ENCODE measurements around the gene ZFYVE28.
A peak's percentile ranks its signal among the peaks of the same experiment; 100 is the strongest.

Gene ZFYVE28

GRCh38 chr4:2268357-2269205 is 149.9 kb downstream of the ZFYVE28 start:
- DNase-seq, result no peak

GRCh38 chr4:2267841-2268240 is 150.6 kb downstream of the ZFYVE28 start:
- DNase-seq, result no peak

GRCh38 chr4:2267320-2267811 is 151.1 kb downstream of the ZFYVE28 start:
- DNase-seq, result no peak

GRCh38 chr4:2266821-2267220 is 151.6 kb downstream of the ZFYVE28 start:
- DNase-seq, result no peak

GRCh38 chr4:2266181-2266580 is 152.3 kb downstream of the ZFYVE28 start:
- no peak for DNase-seq

- DNase-seq, result no peak
These were observed 153.0 kb downstream of the ZFYVE28 start for GRCh38 chr4:2265113-2266110.

- DNase-seq, result no peak
These were observed 153.9 kb downstream of the ZFYVE28 start for GRCh38 chr4:2264481-2265041.

- DNase-seq, result no peak
These were observed 154.5 kb downstream of the ZFYVE28 start for GRCh38 chr4:2263926-2264321.

GRCh38 chr4:2262944-2263250 is 155.5 kb downstream of the ZFYVE28 start:
- DNase-seq, result no peak

- DNase-seq, result peak; percentile 100
These were observed 156.1 kb downstream of the ZFYVE28 start for GRCh38 chr4:2262145-2262943.

- DNase-seq, result no peak
These were observed 156.6 kb downstream of the ZFYVE28 start, which contains the start of gene MXD4 for GRCh38 chr4:2261853-2262144. TSS of gene MXD4 (minus strand) at chr4:2262109. CDS start at chr4:2261980, 129 bp downstream.

GRCh38 chr4:2261110-2261852 is 157.2 kb downstream of the ZFYVE28 start:
- peak; percentile 39 for DNase-seq

GRCh38 chr4:2260344-2261109 is 157.9 kb downstream of the ZFYVE28 start:
- DNase-seq, result no peak

- no peak for DNase-seq
These were observed 158.7 kb downstream of the ZFYVE28 start for GRCh38 chr4:2259541-2260343.

GRCh38 chr4:2259036-2259540 is 159.4 kb downstream of the ZFYVE28 start:
- no peak for DNase-seq

GRCh38 chr4:2258091-2259035 is 160.1 kb downstream of the ZFYVE28 start:
- DNase-seq, result no peak

GRCh38 chr4:2257361-2258081 is 160.9 kb downstream of the ZFYVE28 start:
- no peak for DNase-seq

- DNase-seq, result no peak
These were observed 161.7 kb downstream of the ZFYVE28 start for GRCh38 chr4:2256781-2257191.
